ENCODE measurements around the gene AGPAT2. TPM values are rescaled to one million over a fixed set of nuclear protein-coding genes. Genes with fewer than 3 reads are reported as not detected.
"Not testable (repeated sequence)": the region's sequence is repeated elsewhere in the genome, so short reads cannot be mapped to it uniquely, and the experiment has no call there.

AGPAT2 gene
- total RNA-seq, 1 donor from 2014 or later: 213 TPM

GRCh38 chr9:136651860-136652259, 35.4 kb downstream of the AGPAT2 start:
- ATAC-seq: no peak
- no peak for DNase-seq (ENCODE audit: low spot score)

- DNase-seq (ENCODE audit: low spot score): no peak
- ATAC-seq: no peak
These were observed 36.6 kb downstream of the AGPAT2 start for GRCh38 chr9:136650648-136651047.

- DNase-seq (ENCODE audit: low spot score): no peak
- no peak for ATAC-seq
These were observed 37.2 kb downstream of the AGPAT2 start for GRCh38 chr9:136650021-136650420.

GRCh38 chr9:136648751-136649150, 38.5 kb downstream of the AGPAT2 start:
- ATAC-seq: peak; percentile 3
- DNase-seq (ENCODE audit: low spot score): peak; percentile 70

GRCh38 chr9:136646827-136647711, 40.2 kb downstream of the AGPAT2 start:
- DNase-seq (ENCODE audit: low spot score): no peak
- ATAC-seq: no peak

- DNase-seq (ENCODE audit: low spot score) (peak; percentile 66), ATAC-seq (peak; percentile 20)
These were observed 41.1 kb downstream of the AGPAT2 start for GRCh38 chr9:136645903-136646754.

- no peak for DNase-seq (ENCODE audit: low spot score)
These were observed 41.8 kb downstream of the AGPAT2 start for GRCh38 chr9:136645352-136645902.

GRCh38 chr9:136644593-136645351, 42.5 kb downstream of the AGPAT2 start:
- ATAC-seq (peak; percentile 91), DNase-seq (ENCODE audit: low spot score) (peak; percentile 73)

More at GRCh38 chr9:136645352-136645902, 41.8 kb downstream of the AGPAT2 start:
- peak; percentile 4 for ATAC-seq

GRCh38 chr9:136644343-136644592, 43.0 kb downstream of the AGPAT2 start:
- ATAC-seq: no peak

GRCh38 chr9:136643596-136644342, 43.5 kb downstream of the AGPAT2 start:
- DNase-seq (ENCODE audit: low spot score) (peak; percentile 46), ATAC-seq (peak; percentile 14)

More at GRCh38 chr9:136644343-136644592, 43.0 kb downstream of the AGPAT2 start:
- peak; percentile 89 for DNase-seq (ENCODE audit: low spot score)

GRCh38 chr9:136642439-136642921, 44.8 kb downstream of the AGPAT2 start:
- ATAC-seq (no peak), DNase-seq (ENCODE audit: low spot score) (peak; percentile 48)

- no peak for DNase-seq (ENCODE audit: low spot score)
- ATAC-seq: no peak
These were observed 46.8 kb downstream of the AGPAT2 start for GRCh38 chr9:136640171-136641111.

- no peak for DNase-seq (ENCODE audit: low spot score)
- ATAC-seq: no peak
These were observed 52.4 kb downstream of the AGPAT2 start for GRCh38 chr9:136634904-136635303.

GRCh38 chr9:136632491-136633106, 54.7 kb downstream of the AGPAT2 start:
- not testable (repeated sequence) for ATAC-seq; DNase-seq (ENCODE audit: low spot score)

- not testable (repeated sequence) for DNase-seq (ENCODE audit: low spot score); ATAC-seq
These were observed 55.2 kb downstream of the AGPAT2 start for GRCh38 chr9:136632072-136632471.

- ATAC-seq (peak; percentile 67), DNase-seq (ENCODE audit: low spot score) (peak; percentile 80)
These were observed 55.9 kb downstream of the AGPAT2 start for GRCh38 chr9:136631038-136632000.

GRCh38 chr9:136630662-136630992, 56.6 kb downstream of the AGPAT2 start:
- DNase-seq (ENCODE audit: low spot score): no peak
- no peak for ATAC-seq

All from left lobe of liver (tissue), 2 donors.